Neuronal stem cell (in vitro differentiated cells): Measurements from ENCODE around the gene LTB.

Source experiments
- DNase-seq: peaks from one replicate; pipeline ENCODE4 v3.0.0-alpha.2; 2013; ENCODE audit warnings: low spot score
- H2AFZ ChIP-seq: one replicate; pipeline ENCODE4 v1.6.1; 2013; ENCODE audit warnings: mild to moderate bottlenecking, low read length, inconsistent platforms
- H2AK5ac ChIP-seq: 2 replicates; pipeline ENCODE4 v1.6.1; 2013; ENCODE audit warnings: low read depth, mild to moderate bottlenecking, inconsistent platforms, low read length, moderate library complexity, mixed read lengths
- H2BK120ac ChIP-seq: 2 replicates; pipeline ENCODE4 v1.6.1; 2013; ENCODE audit warnings: low read depth, mild to moderate bottlenecking, inconsistent platforms, low read length, moderate library complexity, mixed read lengths
- H2BK12ac ChIP-seq: one replicate; pipeline ENCODE4 v1.6.1; 2013; ENCODE audit warnings: low read length, inconsistent platforms
- H2BK15ac ChIP-seq: 2 replicates; pipeline ENCODE4 v1.6.1; 2013; ENCODE audit warnings: mild to moderate bottlenecking, low read length, inconsistent platforms, mixed read lengths
- H2BK5ac ChIP-seq: one replicate; pipeline ENCODE4 v1.6.1; 2013; ENCODE audit warnings: inconsistent platforms, mild to moderate bottlenecking, low read length, moderate library complexity
- H3K14ac ChIP-seq: one replicate; pipeline ENCODE4 v1.6.1; 2013; ENCODE audit warnings: low read length, inconsistent platforms
- H3K18ac ChIP-seq: 2 replicates; pipeline ENCODE4 v1.6.1; 2013; ENCODE audit warnings: low read length, inconsistent platforms
- H3K23ac ChIP-seq: 2 replicates; pipeline ENCODE4 v1.6.1; 2013; ENCODE audit warnings: low read depth, mild to moderate bottlenecking, mixed read lengths, low read length, inconsistent platforms; ENCODE audit not compliant: poor library complexity
- H3K27ac ChIP-seq: replicated peaks from 3 replicates; pipeline ENCODE4 v1.5.1; 2013; ENCODE audit warnings: low read length, inconsistent platforms
- H3K27me3 ChIP-seq, 3 experiments: 2 replicates each; pipeline ENCODE4 v1.6.1; 2013; ENCODE audit warnings: low read length in 3 of 3, mild to moderate bottlenecking in 2 of 3, inconsistent platforms in 1 of 3, low read depth in 1 of 3, mixed read lengths in 1 of 3, moderate library complexity in 1 of 3; ENCODE audit not compliant: control insufficient read depth in 3 of 3, insufficient read depth in 3 of 3
- H3K36me3 ChIP-seq, 2 donors: replicated peaks in 1 of 2; 2 replicates each; pipeline ENCODE4 v1.6.1; 2013; ENCODE audit warnings: low read length in 2 of 2; ENCODE audit not compliant: control insufficient read depth in 2 of 2, insufficient read depth in 2 of 2
- H3K4ac ChIP-seq: 2 replicates; pipeline ENCODE4 v1.6.1; 2013; ENCODE audit warnings: inconsistent platforms, mild to moderate bottlenecking, low read length, moderate library complexity
- H3K4me1 ChIP-seq, 2 donors: 1 replicate in 1 of 2; 2 replicates in 1 of 2; pipeline ENCODE4 v1.6.1; 2013; ENCODE audit warnings: low read length in 2 of 2, low read depth in 1 of 2; ENCODE audit not compliant: control insufficient read depth in 2 of 2, insufficient read depth in 1 of 2
- H3K4me2 ChIP-seq: one replicate; pipeline ENCODE4 v1.6.1; 2013; ENCODE audit warnings: mild to moderate bottlenecking, low read length, inconsistent platforms; ENCODE audit not compliant: insufficient read depth, poor library complexity, severe bottlenecking
- H3K4me3 ChIP-seq, 2 donors: 2 replicates each; pipeline ENCODE4 v1.5.1; 2013; ENCODE audit warnings: low read length in 2 of 2, mild to moderate bottlenecking in 2 of 2, inconsistent platforms in 1 of 2, moderate library complexity in 1 of 2
- H3K79me1 ChIP-seq: one replicate; pipeline ENCODE4 v1.6.1; 2013; ENCODE audit warnings: low read depth, mild to moderate bottlenecking, inconsistent platforms, low read length, moderate library complexity
- H3K9ac ChIP-seq: one replicate; pipeline ENCODE4 v1.6.1; 2013; ENCODE audit warnings: mild to moderate bottlenecking, low read depth, low read length, inconsistent platforms; ENCODE audit not compliant: poor library complexity
- H3K9me3 ChIP-seq, 2 donors: replicated peaks in 1 of 2; 2 replicates each; pipeline versions ENCODE3 to v1.6.1; 2013; ENCODE audit warnings: low read length in 2 of 2, mild to moderate bottlenecking in 2 of 2, inconsistent platforms in 1 of 2, low read depth in 1 of 2, mixed read lengths in 1 of 2, moderate library complexity in 1 of 2; ENCODE audit not compliant: control insufficient read depth in 2 of 2, insufficient read depth in 1 of 2
- H4K8ac ChIP-seq: one replicate; pipeline ENCODE4 v1.6.1; 2013; ENCODE audit warnings: low read depth, mild to moderate bottlenecking, inconsistent platforms, low read length, moderate library complexity
- H4K91ac ChIP-seq: one replicate; pipeline ENCODE4 v1.6.1; 2013; ENCODE audit warnings: low read length, low read depth, mild to moderate bottlenecking, inconsistent platforms; ENCODE audit not compliant: poor library complexity
- WGBS, 2 donors: extraction: QIAGEN DNeasy Blood & Tissue Kit; methylation state at CpG; one replicate each; pipeline ENCODE4 v1.1.7; 2013; ENCODE audit warnings: missing lambda C conversion rate in 2 of 2, mixed read lengths in 1 of 2; ENCODE audit not compliant: insufficient read length in 2 of 2, insufficient replicate concordance in 1 of 2; ENCODE audit errors: extremely low coverage in 2 of 2; 5-methylcytosine and 5-hydroxymethylcytosine counted together

Gene LTB

GRCh38 chr6:31614075-31614619, 31.9 kb upstream of the LTB start:
- Histone ChIP-seq H4K8ac (no peak overlapping the region), H3K79me1 (no peaks in the 10 kb centered on the region), H3K4ac (no peak overlapping the region), H3K23ac (no peak overlapping the region), H3K4me2 (no peak overlapping the region), H2AFZ (no peak overlapping the region), H3K18ac (no peak overlapping the region), H4K91ac (no peak overlapping the region), H2BK12ac (no peak overlapping the region), H3K9ac (no peak overlapping the region), H2BK120ac (no peak overlapping the region), H2BK15ac (no peak overlapping the region), H3K9me3 (no peaks in the 10 kb centered on the region), H2AK5ac (no peak overlapping the region), H3K27me3 (no peaks in the 10 kb centered on the region), H3K36me3 (no peaks in the 10 kb centered on the region), H3K27ac (no peak overlapping the region), H2BK5ac (no peak overlapping the region), H3K4me1 (peaks cover 2 to 9% of the 10 kb centered on the region in 2 donors), H3K14ac (no peak overlapping the region), H3K4me3 (no peak overlapping the region)
- WGBS, 2 donors = no CpG with 5 or more reads among the region's 8 CpGs
- DNase-seq = no peak

GRCh38 chr6:31610968-31611367, 28.7 kb upstream of the LTB start:
- no peak overlapping the region for H3K23ac ChIP-seq
- H2BK15ac ChIP-seq = no peak overlapping the region
- H3K4me1 ChIP-seq = peaks cover under 1 to 9% of the 10 kb centered on the region in 2 donors
- no CpG with 5 or more reads among the region's 4 CpGs for WGBS, 2 donors
- H3K36me3 ChIP-seq = no peaks in the 10 kb centered on the region
- H3K4me2 ChIP-seq = no peak overlapping the region
- H3K9ac ChIP-seq = no peak overlapping the region
- no peak overlapping the region for H2BK12ac ChIP-seq
- H3K27ac ChIP-seq = no peak overlapping the region
- H2BK5ac ChIP-seq = no peak overlapping the region
- no peak overlapping the region for H3K4ac ChIP-seq
- no peak overlapping the region for H2AK5ac ChIP-seq
- peak overlapping the region; percentile 41 for H2AFZ ChIP-seq
- no peaks in the 10 kb centered on the region for H3K27me3 ChIP-seq
- H3K4me3 ChIP-seq = no peak overlapping the region
- H3K79me1 ChIP-seq = no peaks in the 10 kb centered on the region
- no peak overlapping the region for H2BK120ac ChIP-seq
- no peaks in the 10 kb centered on the region for H3K9me3 ChIP-seq
- no peak overlapping the region for H3K18ac ChIP-seq
- no peak overlapping the region for H4K8ac ChIP-seq
- H3K14ac ChIP-seq = no peak overlapping the region
- H4K91ac ChIP-seq = no peak overlapping the region
- DNase-seq = no peak

- no peak for DNase-seq
- Histone ChIP-seq H3K27me3 (no peaks in the 10 kb centered on the region), H3K27ac (no peak overlapping the region), H3K4ac (no peak overlapping the region), H3K14ac (no peak overlapping the region), H2AFZ (no peak overlapping the region), H2AK5ac (no peak overlapping the region), H3K18ac (no peak overlapping the region), H3K9ac (no peak overlapping the region), H2BK15ac (no peak overlapping the region), H3K9me3 (no peaks in the 10 kb centered on the region), H3K36me3 (no peaks in the 10 kb centered on the region), H2BK120ac (no peak overlapping the region), H4K91ac (no peak overlapping the region), H3K79me1 (no peaks in the 10 kb centered on the region), H3K4me1 (no peaks in the 10 kb centered on the region), H2BK12ac (no peak overlapping the region), H3K23ac (no peak overlapping the region), H3K4me2 (no peak overlapping the region), H3K4me3 (no peak overlapping the region), H4K8ac (no peak overlapping the region), H2BK5ac (no peak overlapping the region)
- WGBS, 2 donors = no CpG with 5 or more reads among the region's 8 CpGs
These were observed 27.5 kb upstream of the LTB start for GRCh38 chr6:31609519-31610406.

GRCh38 chr6:31607317-31607716, 25.1 kb upstream of the LTB start:
- Histone ChIP-seq H2BK15ac (no peak overlapping the region), H3K4me3 (no peak overlapping the region), H4K91ac (no peak overlapping the region), H3K9me3 (no peaks in the 10 kb centered on the region), H2BK5ac (no peak overlapping the region), H3K18ac (no peak overlapping the region), H3K4me2 (no peak overlapping the region), H3K23ac (no peak overlapping the region), H3K4me1 (no peaks in the 10 kb centered on the region), H2BK12ac (no peak overlapping the region), H3K27ac (no peak overlapping the region), H3K79me1 (no peaks in the 10 kb centered on the region), H2AK5ac (no peak overlapping the region), H3K14ac (no peak overlapping the region), H2BK120ac (no peak overlapping the region), H3K27me3 (peaks cover 0 to 12% (median 0%) of the 10 kb centered on the region in 3 experiments), H2AFZ (no peak overlapping the region), H3K36me3 (no peaks in the 10 kb centered on the region), H3K4ac (no peak overlapping the region), H4K8ac (no peak overlapping the region), H3K9ac (no peak overlapping the region)
- WGBS, 2 donors = no CpG with 5 or more reads among the region's 1 CpG
- no peak for DNase-seq
